GM20000 (cell line): Measurements from ENCODE around the gene RFPL3.

Experiments used
- DNase-seq: peaks from one replicate; pipeline ENCODE4 v3.0.0; 2012; ENCODE audit warnings: low spot score
- TF ChIP-seq, protein P1 (sequence below): IDR thresholded peaks from 2 replicates; pipeline ENCODE4 v1.5.1; 2012; ENCODE audit warnings: mild to moderate bottlenecking, control low read depth; ENCODE audit errors: extremely low read depth, missing control alignments

RFPL3 gene

GRCh38 chr22:32317524-32317923, 40.1 kb upstream of the RFPL3 start:
- no peak for DNase-seq
- TF ChIP-seq, protein P1, sequence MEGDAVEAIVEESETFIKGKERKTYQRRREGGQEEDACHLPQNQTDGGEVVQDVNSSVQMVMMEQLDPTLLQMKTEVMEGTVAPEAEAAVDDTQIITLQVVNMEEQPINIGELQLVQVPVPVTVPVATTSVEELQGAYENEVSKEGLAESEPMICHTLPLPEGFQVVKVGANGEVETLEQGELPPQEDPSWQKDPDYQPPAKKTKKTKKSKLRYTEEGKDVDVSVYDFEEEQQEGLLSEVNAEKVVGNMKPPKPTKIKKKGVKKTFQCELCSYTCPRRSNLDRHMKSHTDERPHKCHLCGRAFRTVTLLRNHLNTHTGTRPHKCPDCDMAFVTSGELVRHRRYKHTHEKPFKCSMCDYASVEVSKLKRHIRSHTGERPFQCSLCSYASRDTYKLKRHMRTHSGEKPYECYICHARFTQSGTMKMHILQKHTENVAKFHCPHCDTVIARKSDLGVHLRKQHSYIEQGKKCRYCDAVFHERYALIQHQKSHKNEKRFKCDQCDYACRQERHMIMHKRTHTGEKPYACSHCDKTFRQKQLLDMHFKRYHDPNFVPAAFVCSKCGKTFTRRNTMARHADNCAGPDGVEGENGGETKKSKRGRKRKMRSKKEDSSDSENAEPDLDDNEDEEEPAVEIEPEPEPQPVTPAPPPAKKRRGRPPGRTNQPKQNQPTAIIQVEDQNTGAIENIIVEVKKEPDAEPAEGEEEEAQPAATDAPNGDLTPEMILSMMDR: no peak

- DNase-seq: no peak
- TF ChIP-seq, protein P1: no peak
Observed at GRCh38 chr22:32318361-32318760, 39.3 kb upstream of the RFPL3 start.

GRCh38 chr22:32319861-32320406, 37.7 kb upstream of the RFPL3 start:
- no peak for DNase-seq
- TF ChIP-seq, protein P1: no peak

DNA sequence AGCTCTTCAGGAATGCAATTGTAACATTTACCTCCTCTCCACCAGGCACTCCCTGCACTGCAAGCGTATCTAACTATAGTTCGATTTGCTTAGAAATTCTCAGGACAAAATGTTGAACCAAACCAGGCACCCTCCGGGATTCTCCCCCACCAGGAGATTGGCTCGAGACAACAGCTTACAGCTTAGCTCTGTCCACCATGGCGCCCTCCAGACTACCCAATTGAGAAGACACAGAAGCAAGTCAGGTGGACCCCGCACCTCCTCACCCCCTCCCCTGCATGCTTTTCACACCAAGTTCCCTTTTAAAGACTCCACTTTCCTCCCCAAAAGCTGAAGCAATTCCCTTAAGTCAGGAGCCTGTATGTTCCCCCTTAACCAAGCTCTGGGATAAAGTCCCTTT, 34.7 kb upstream of the RFPL3 start:
- DNase-seq: no peak
- TF ChIP-seq, protein P1: no peak

GRCh38 chr22:32323513-32324164, 34.0 kb upstream of the RFPL3 start:
- no peak for DNase-seq
- TF ChIP-seq, protein P1: no peak

DNA sequence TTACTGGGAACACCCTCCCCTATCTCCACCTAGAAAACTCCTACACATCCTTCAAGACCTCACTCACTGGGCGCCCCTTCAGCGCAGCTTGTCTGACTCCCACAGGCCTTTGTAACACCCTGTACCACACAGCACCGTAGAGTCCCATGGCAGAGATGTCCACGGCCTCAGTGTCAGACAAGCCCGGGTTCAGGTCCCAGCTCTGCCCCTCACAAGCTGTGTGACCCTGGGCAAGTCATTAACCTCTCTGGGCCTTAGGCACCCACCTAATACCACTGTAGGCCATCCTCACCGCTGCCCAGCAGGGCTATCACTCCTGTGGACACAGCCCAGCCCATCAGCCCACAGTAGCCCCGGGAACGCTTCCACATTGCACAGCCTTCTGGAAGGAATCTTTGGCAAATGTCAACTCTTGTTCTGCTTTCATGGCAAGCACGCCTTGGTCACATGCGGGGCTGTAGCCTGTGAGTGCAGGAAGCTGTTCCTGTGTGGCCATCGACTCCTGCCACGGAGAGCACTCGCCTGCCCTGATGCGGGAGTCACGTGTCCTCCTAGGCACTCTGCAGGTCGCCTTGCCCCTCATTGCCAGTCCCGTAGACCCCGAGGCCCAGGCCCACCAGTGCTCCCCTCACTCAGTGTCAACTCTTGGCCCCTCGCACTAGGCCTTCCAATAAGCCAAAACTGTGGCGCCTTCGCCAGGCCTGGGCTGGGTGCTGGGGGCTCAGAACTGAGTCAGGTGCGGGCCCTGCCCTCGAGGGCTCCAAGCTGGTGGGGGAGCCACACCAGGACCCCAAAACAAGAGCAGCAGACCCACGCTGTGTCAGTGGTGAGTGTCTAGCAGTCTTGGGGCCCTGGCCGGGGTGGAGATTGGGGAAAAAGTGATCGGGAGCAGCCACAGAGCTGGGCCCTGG, 32.9 kb upstream of the RFPL3 start:
- no peak for DNase-seq
- TF ChIP-seq, protein P1: no peak

- no peak for DNase-seq
Observed at GRCh38 chr22:32325416-32325801, 32.3 kb upstream of the RFPL3 start.

More at GRCh38 chr22:32325416-32325801, 32.3 kb upstream of the RFPL3 start:
- TF ChIP-seq, protein P1: no peak
